ENCODE data around the gene NINJ2. TPM values are rescaled to one million over a fixed set of nuclear protein-coding genes. Genes with fewer than 3 reads are reported as not detected.

NINJ2 gene
- total and polyA plus RNA-seq, 3 donors from 2014 or later, result 9.2 to 17.3 (median 11.2) TPM

DNA sequence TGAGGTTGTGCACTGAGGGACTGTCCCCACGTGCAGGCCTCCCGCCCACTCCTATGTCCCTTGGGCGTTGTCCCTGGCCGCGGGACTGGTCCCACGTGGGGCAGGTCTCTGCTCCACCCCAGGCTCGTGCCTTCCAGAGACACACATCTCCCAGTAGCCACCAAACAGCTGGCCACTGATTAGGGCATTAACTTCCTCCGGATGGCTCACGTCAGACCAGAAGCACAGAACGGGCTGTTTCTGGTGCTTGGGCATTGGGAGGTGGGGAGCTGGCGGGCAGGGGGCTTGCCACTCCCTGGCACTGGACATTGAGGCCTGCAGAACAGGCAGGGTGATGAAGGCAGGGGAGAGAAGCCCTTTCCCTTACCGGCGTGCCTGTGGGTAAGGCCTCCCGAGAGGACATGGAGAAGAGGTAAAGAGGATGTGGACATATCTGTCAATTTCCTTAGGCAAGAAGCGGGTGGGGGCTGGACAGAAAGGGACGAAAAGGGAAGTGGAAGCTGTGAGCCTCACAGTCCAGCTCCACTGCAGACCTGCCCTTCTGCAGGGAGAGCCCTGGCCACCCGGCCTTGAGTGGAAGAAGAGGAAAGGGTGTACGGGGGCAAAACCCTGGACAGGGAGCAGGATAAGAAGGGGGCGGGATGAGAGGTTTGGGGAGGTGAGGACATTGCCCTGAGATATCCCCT lies 101.2 kb downstream of the NINJ2 start:
- Histone ChIP-seq H3K27me3 (no peaks in the 10 kb centered on the region), H3K36me3 (ENCODE audit: low read depth, missing control alignments) (no peaks in the 10 kb centered on the region), H3K4me1 (no peaks in the 10 kb centered on the region), H3K9me3 (no peaks in the 10 kb centered on the region), H3K27ac (no peak overlapping the region), H3K4me3 (no peak overlapping the region)
- 67 to 75% methylated on average over 18 to 19 of the region's 19 CpGs for WGBS, 2 donors
- intact Hi-C loops (cut with DNase I; ENCODE audit: low total_unique reads), result no loop called here
- peak; percentile 52 for DNase-seq
- TF ChIP-seq POLR2A (IDR thresholded peaks at IDR 0.05), result no peak
- no peak for TF ChIP-seq CTCF (IDR thresholded peaks at IDR 0.05)

- Histone ChIP-seq H3K4me3 (no peak overlapping the region), H3K27ac (no peak overlapping the region), H3K4me1 (no peaks in the 10 kb centered on the region), H3K36me3 (ENCODE audit: low read depth, missing control alignments) (no peaks in the 10 kb centered on the region), H3K27me3 (no peaks in the 10 kb centered on the region), H3K9me3 (no peaks in the 10 kb centered on the region)
- WGBS, 2 donors, result 90 to 91% methylated on average over 7 to 14 of the region's 14 CpGs
- TF ChIP-seq CTCF (IDR thresholded peaks at IDR 0.05), result no peak
- no peak for TF ChIP-seq POLR2A (IDR thresholded peaks at IDR 0.05)
- no peak for DNase-seq
- intact Hi-C loops (cut with DNase I; ENCODE audit: low total_unique reads), result no loop called here
Measured at GRCh38 chr12:561391-561705, 101.9 kb downstream of the NINJ2 start.

GRCh38 chr12:560691-561390 lies 102.4 kb downstream of the NINJ2 start:
- Histone ChIP-seq H3K27ac (no peak overlapping the region), H3K9me3 (no peaks in the 10 kb centered on the region), H3K27me3 (no peaks in the 10 kb centered on the region), H3K4me3 (no peak overlapping the region), H3K36me3 (ENCODE audit: low read depth, missing control alignments) (no peaks in the 10 kb centered on the region), H3K4me1 (no peaks in the 10 kb centered on the region)
- intact Hi-C loops (cut with DNase I; ENCODE audit: low total_unique reads), result no loop called here
- no peak for TF ChIP-seq POLR2A (IDR thresholded peaks at IDR 0.05)
- TF ChIP-seq CTCF (IDR thresholded peaks at IDR 0.05), result no peak
- WGBS, 2 donors, result 90 to 95% methylated on average over 16 to 19 of the region's 19 CpGs
- DNase-seq, result no peak

GRCh38 chr12:559906-560455 lies 103.3 kb downstream of the NINJ2 start:
- Histone ChIP-seq H3K4me1 (no peaks in the 10 kb centered on the region), H3K4me3 (no peak overlapping the region), H3K36me3 (ENCODE audit: low read depth, missing control alignments) (no peaks in the 10 kb centered on the region), H3K9me3 (no peaks in the 10 kb centered on the region), H3K27ac (no peak overlapping the region), H3K27me3 (no peaks in the 10 kb centered on the region)
- intact Hi-C loops (cut with DNase I; ENCODE audit: low total_unique reads), result no loop called here
- 80 to 85% methylated on average over 14 of the region's 14 CpGs for WGBS, 2 donors
- TF ChIP-seq CTCF (IDR thresholded peaks at IDR 0.05) (no peak), POLR2A (IDR thresholded peaks at IDR 0.05) (no peak)
- DNase-seq, result no peak
